HepG2 (cell line): ENCODE results near the gene SP6. TPM values are rescaled to one million over a fixed set of nuclear protein-coding genes. Genes with fewer than 3 reads are reported as not detected.
A peak's percentile ranks its signal among the peaks of the same experiment; 100 is the strongest.

Source experiments
- AKAP8 ChIP-seq: sonication (generic); formaldehyde crosslinking; IDR thresholded peaks from 2 replicates; pipeline ENCODE4 v1.5.1; 2020; ENCODE audit warnings: mild to moderate bottlenecking, missing genetic modification reagents
- CAMTA2 ChIP-seq: sonication (generic); formaldehyde crosslinking; IDR thresholded peaks from 2 replicates; pipeline ENCODE4 v1.4.0; 2020; ENCODE audit warnings: mild to moderate bottlenecking, missing genetic modification reagents, borderline replicate concordance
- CBX5 ChIP-seq: sonication (generic); formaldehyde crosslinking; IDR thresholded peaks from 2 replicates; pipeline ENCODE4 v1.4.0; 2020; ENCODE audit warnings: missing genetic modification reagents, borderline replicate concordance
- DNMT3B ChIP-seq: conservative IDR thresholded peaks from 2 replicates; pipeline ENCODE4 v1.6.1; 2016; ENCODE audit warnings: missing biosample characterization, control low read depth
- HNRNPLL ChIP-seq: fragments of 200-400 bp; formaldehyde crosslinking; IDR thresholded peaks from 2 replicates; pipeline ENCODE4 v1.6.1; 2017; ENCODE audit warnings: mild to moderate bottlenecking, low read depth, low read length; ENCODE audit not compliant: poor library complexity, severe bottlenecking
- KDM1A ChIP-seq: IDR thresholded peaks from 2 replicates; pipeline ENCODE4 v1.6.1; 2016; ENCODE audit warnings: missing compliant biosample characterization
- KLF11 ChIP-seq: IDR thresholded peaks from 2 replicates; pipeline ENCODE4 v1.6.1; 2016; ENCODE audit warnings: missing compliant biosample characterization
- MNT ChIP-seq: fragments of 450-650 bp; IDR thresholded peaks from 2 replicates; pipeline ENCODE4 v1.6.1; 2016
- NFATC3 ChIP-seq: sonication (generic); formaldehyde crosslinking; IDR thresholded peaks from 2 replicates; pipeline ENCODE4 v1.5.1; 2020; ENCODE audit warnings: mild to moderate bottlenecking, missing genetic modification reagents
- PHF8 ChIP-seq: sonication (generic); formaldehyde crosslinking; IDR thresholded peaks from 2 replicates; pipeline ENCODE4 v1.5.0; 2020; ENCODE audit warnings: missing genetic modification reagents
- PTBP1 ChIP-seq: fragments of 200-400 bp; formaldehyde crosslinking; IDR thresholded peaks from 2 replicates; pipeline ENCODE4 v1.6.1; 2018; ENCODE audit warnings: low read length, low read depth; ENCODE audit not compliant: poor library complexity, severe bottlenecking
- SIN3B ChIP-seq: fragments of 150-350 bp; IDR thresholded peaks from 2 replicates; pipeline ENCODE4 v1.6.1; 2014; ENCODE audit warnings: low read length
- SMARCE1 ChIP-seq: fragments of 450-650 bp; IDR thresholded peaks from 2 replicates; pipeline ENCODE4 v1.6.1; 2017; ENCODE audit warnings: borderline replicate concordance
- SNAPC2 ChIP-seq: sonication (generic); formaldehyde crosslinking; IDR thresholded peaks from 2 replicates; pipeline ENCODE4 v1.8.1; 2022; ENCODE audit warnings: mild to moderate bottlenecking, missing genetic modification reagents
- SP1 ChIP-seq, 2 experiments: fragments of 450-650 bp in 1 of 2; sonication (generic) in 1 of 2; formaldehyde crosslinking in 1 of 2; IDR thresholded peaks; 2 replicates each; pipeline versions ENCODE4 v1.4.0 to v1.6.1; 2016 to 2020; ENCODE audit warnings: missing genetic modification reagents in 1 of 2
- STAG1 ChIP-seq: sonication (generic); formaldehyde crosslinking; IDR thresholded peaks from 2 replicates; pipeline ENCODE4 v1.4.0; 2020; ENCODE audit warnings: missing genetic modification reagents
- TGIF2 ChIP-seq: IDR thresholded peaks from 2 replicates; pipeline ENCODE4 v1.6.1; 2016; ENCODE audit warnings: control low read depth, missing compliant biosample characterization
- ZEB1 ChIP-seq: IDR thresholded peaks from 2 replicates; pipeline ENCODE4 v1.6.1; 2012; ENCODE audit warnings: mild to moderate bottlenecking, low read depth, inconsistent platforms; ENCODE audit not compliant: insufficient replicate concordance
- ZMAT5 ChIP-seq: sonication (generic); formaldehyde crosslinking; IDR thresholded peaks from 2 replicates; pipeline ENCODE4 v1.5.0; 2020; ENCODE audit warnings: mild to moderate bottlenecking, low read depth, missing genetic modification reagents, borderline replicate concordance
- ZNF253 ChIP-seq: sonication (generic); formaldehyde crosslinking; IDR thresholded peaks from 2 replicates; pipeline ENCODE4 v1.8.0; 2022; ENCODE audit warnings: mild to moderate bottlenecking, missing genetic modification reagents, borderline replicate concordance
- ZNF276 ChIP-seq: sonication (generic); formaldehyde crosslinking; IDR thresholded peaks from 2 replicates; pipeline ENCODE4 v1.4.0; 2020; ENCODE audit warnings: mild to moderate bottlenecking, low read depth, missing genetic modification reagents
- ZNF280B ChIP-seq: sonication (generic); formaldehyde crosslinking; IDR thresholded peaks from 2 replicates; pipeline ENCODE4 v1.5.0; 2020; ENCODE audit warnings: missing genetic modification reagents, mild to moderate bottlenecking, borderline replicate concordance
- ZNF556 ChIP-seq: sonication (generic); formaldehyde crosslinking; IDR thresholded peaks from 2 replicates; pipeline ENCODE4 v1.4.0; 2020; ENCODE audit warnings: mild to moderate bottlenecking, missing genetic modification reagents, borderline replicate concordance
- ZNF598 ChIP-seq: sonication (generic); formaldehyde crosslinking; IDR thresholded peaks from 2 replicates; pipeline ENCODE4 v1.5.1; 2020; ENCODE audit warnings: mild to moderate bottlenecking, missing genetic modification reagents, borderline replicate concordance
- ZNF790 ChIP-seq: sonication (generic); formaldehyde crosslinking; IDR thresholded peaks from 2 replicates; pipeline ENCODE4 v1.8.0; 2022; ENCODE audit warnings: missing genetic modification reagents, mild to moderate bottlenecking, borderline replicate concordance
- polyA plus RNA-seq, 8 experiments: library from polyadenylated mRNA; depleted of rRNA in 3 of 8; stranded (reverse) in 7 of 8; unstranded in 1 of 8; fragments of >200 nt; fragmentation: Illumina TruSeq in 4 of 8; extraction: Trizol in 4 of 8; gene quantifications; 2 replicates each; pipeline versions ENCODE4 v1.2.1 to v1.2.3, GENCODE V29; 2011 to 2016; ENCODE audit warnings: low read depth in 4 of 8, missing spikeins in 1 of 8, mixed read lengths in 1 of 8; ENCODE audit not compliant: insufficient read depth in 1 of 8
- total RNA-seq, 5 experiments: library from RNA; depleted of rRNA; stranded (reverse); fragments of >200 nt; fragmentation: Illumina TruSeq; extraction: Trizol; gene quantifications; 2 replicates each; pipeline ENCODE4 v1.2.3, GENCODE V29; 2016; ENCODE audit warnings: low read depth in 1 of 5

Gene SP6
- total and polyA plus RNA-seq, 2 of the 13 experiments (the other 11 are each of a cell fraction or from before 2014, with no cell fraction given): 0.07 TPM

GRCh38 chr17:47889734-47890529 is 39.0 kb upstream of the SP6 start (continued):
- peak; percentile 66; the same call in 1 of the 2 replicates for TF ChIP-seq ZNF276 (CRISPR knock-in tag)
- TF ChIP-seq SP1 (IDR thresholded peaks at IDR 0.05): no peak
- TF ChIP-seq SP1 (CRISPR knock-in tag; IDR thresholded peaks at IDR 0.05): peak; percentile 33; the same call in 1 of the 2 replicates
- TF ChIP-seq CBX5 (CRISPR knock-in tag): peak; percentile 36; the same call in 1 of the 2 replicates
- TF ChIP-seq TGIF2: 0 out of 2 replicates have a peak, but pooled peaks have one; percentile 39
- TF ChIP-seq AKAP8 (CRISPR knock-in tag): no peak
- TF ChIP-seq ZEB1: no peak
- peak; percentile 98 for TF ChIP-seq STAG1 (CRISPR knock-in tag)
- TF ChIP-seq SIN3B: 0 out of 2 replicates have a peak, but pooled peaks have one; percentile 41
- TF ChIP-seq CAMTA2: no peak
- TF ChIP-seq ZNF556 (CRISPR knock-in tag): no peak
- no peak for TF ChIP-seq ZMAT5
- 0 out of 2 replicates have a peak, but pooled peaks have one; percentile 8 for TF ChIP-seq PHF8 (CRISPR knock-in tag)
- no peak for TF ChIP-seq HNRNPLL
- 0 out of 2 replicates have a peak, but pooled peaks have one; percentile 48 for TF ChIP-seq KLF11 (CRISPR knock-in tag)
- no peak for TF ChIP-seq SMARCE1
- TF ChIP-seq ZNF790 (CRISPR knock-in tag): no peak
- no peak for TF ChIP-seq ZNF253 (CRISPR knock-in tag)
- no peak for TF ChIP-seq ZNF280B (CRISPR knock-in tag)
- TF ChIP-seq PTBP1: peak; percentile 47
- no peak for TF ChIP-seq KDM1A (CRISPR knock-in tag)
- no peak for TF ChIP-seq SNAPC2
- TF ChIP-seq NFATC3 (CRISPR knock-in tag): 0 out of 2 replicates have a peak, but pooled peaks have one; percentile 87
- no peak for TF ChIP-seq MNT
- TF ChIP-seq DNMT3B (CRISPR knock-in tag): no peak
- no peak for TF ChIP-seq ZNF598 (CRISPR knock-in tag)
